HL-60 (cell line): ENCODE results near the gene CYTH4.

ENCODE experiments used
- DNase-seq, 2 experiments: peaks; one replicate each; pipeline ENCODE4 v3.0.0-alpha.2; 2010 to 2020; ENCODE audit warnings: low read depth in 1 of 2, low spot score in 1 of 2
- H3K27ac ChIP-seq: fragments of 250-450 bp; sonication (Bioruptor Pico); replicated peaks from 2 replicates; pipeline ENCODE4 v1.5.1; 2020; ENCODE audit warnings: mild to moderate bottlenecking, moderate library complexity
- H3K27me3 ChIP-seq: fragments of 250-450 bp; sonication (Bioruptor Pico); 2 replicates; pipeline ENCODE4 v1.5.1; 2021; ENCODE audit warnings: mild to moderate bottlenecking, moderate library complexity; ENCODE audit not compliant: insufficient read depth, poor library complexity, severe bottlenecking
- H3K4me3 ChIP-seq: replicated peaks from 2 replicates; pipeline ENCODE4 v1.5.1; 2011; ENCODE audit warnings: mild to moderate bottlenecking, control low read depth, low read length; ENCODE audit not compliant: insufficient read depth
- CTCF ChIP-seq: IDR thresholded peaks from one replicate; pipeline ENCODE4 v1.5.1; 2011; ENCODE audit warnings: low read length, control low read depth, inconsistent platforms; ENCODE audit not compliant: insufficient read depth
- GABPA ChIP-seq: IDR thresholded peaks from 2 replicates; pipeline ENCODE4 v1.6.1; 2012; ENCODE audit warnings: low read depth
- POLR2AphosphoS5 ChIP-seq: IDR thresholded peaks from 2 replicates; pipeline ENCODE4 v1.6.1; 2012; ENCODE audit warnings: low read depth
- REST ChIP-seq: IDR thresholded peaks from 2 replicates; pipeline ENCODE4 v1.6.1; 2012; ENCODE audit warnings: low read depth; ENCODE audit not compliant: insufficient replicate concordance
- SPI1 ChIP-seq: IDR thresholded peaks from 2 replicates; pipeline ENCODE4 v1.6.1; 2012; ENCODE audit warnings: low read depth, mild to moderate bottlenecking, borderline replicate concordance

The CYTH4 gene

GRCh38 chr22:37336579-37336978 is 54.3 kb downstream of the CYTH4 start:
- Histone ChIP-seq H3K27ac (no peak overlapping the region), H3K27me3 (peaks cover 29% of the 10 kb centered on the region), H3K4me3 (no peak overlapping the region)
- DNase-seq, result no peak
- TF ChIP-seq POLR2AphosphoS5 (no peak), REST (no peak), SPI1 (no peak), CTCF (no peak), GABPA (no peak)

GRCh38 chr22:37337204-37337943 is 55.1 kb downstream of the CYTH4 start:
- no peak overlapping the region for H3K4me3 ChIP-seq
- no peak for TF ChIP-seq SPI1
- no peak for TF ChIP-seq REST
- no peak for TF ChIP-seq GABPA
- no peak for TF ChIP-seq CTCF
- TF ChIP-seq POLR2AphosphoS5, result no peak
- no peak for DNase-seq
- H3K27ac ChIP-seq, result no peak overlapping the region
- H3K27me3 ChIP-seq, result peaks cover 29% of the 10 kb centered on the region

GRCh38 chr22:37338539-37339246 is 56.4 kb downstream of the CYTH4 start:
- no peak overlapping the region for H3K4me3 ChIP-seq
- no peak overlapping the region for H3K27ac ChIP-seq
- TF ChIP-seq CTCF, result no peak
- no peak for TF ChIP-seq SPI1
- TF ChIP-seq GABPA, result no peak
- no peak for TF ChIP-seq REST
- H3K27me3 ChIP-seq, result peaks cover 26% of the 10 kb centered on the region
- DNase-seq, result no peak
